ENCODE results near the gene KDR.

KDR gene

DNA sequence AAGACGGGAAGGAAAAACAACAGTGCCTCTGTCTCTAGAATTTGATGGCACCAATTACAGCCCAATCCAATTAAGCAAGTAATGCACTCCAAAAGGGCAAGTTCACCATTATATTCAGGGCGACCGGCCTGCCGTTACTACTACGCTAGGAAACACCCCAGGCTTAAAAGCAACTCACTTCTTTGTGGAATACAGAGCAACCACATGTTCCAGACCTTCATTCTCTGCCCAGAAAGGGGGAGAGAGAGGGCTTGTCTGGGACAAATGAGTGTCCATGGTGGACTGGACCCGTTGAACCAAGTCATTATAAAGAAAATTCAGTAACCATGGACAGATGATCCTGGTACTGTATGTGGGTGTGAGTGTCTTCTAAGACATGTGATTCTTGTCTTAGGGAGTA is 1.6 kb downstream of the KDR start:
- DNase-seq (ENCODE audit: low read depth, low spot score) = no peak

DNA sequence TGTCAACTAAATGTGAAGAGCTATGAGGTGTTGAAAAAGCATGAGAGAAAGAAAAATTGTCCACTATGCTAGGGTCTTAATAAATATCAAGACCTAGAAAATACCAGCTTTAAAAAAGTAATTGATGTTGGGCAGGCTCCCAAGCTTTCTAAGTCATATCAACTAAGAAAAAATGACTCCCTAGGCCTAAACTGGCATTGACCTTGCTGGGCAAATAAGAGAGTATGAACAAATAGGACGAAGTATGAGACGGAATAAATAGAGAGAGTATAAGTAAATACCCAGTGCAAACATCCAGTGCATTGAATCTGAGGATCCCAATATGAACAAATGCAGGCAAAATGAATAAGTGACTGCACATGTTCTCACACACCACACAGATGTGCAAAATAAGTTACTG is 3.2 kb downstream of the KDR start:
- no peak for DNase-seq (ENCODE audit: low read depth, low spot score)

DNA sequence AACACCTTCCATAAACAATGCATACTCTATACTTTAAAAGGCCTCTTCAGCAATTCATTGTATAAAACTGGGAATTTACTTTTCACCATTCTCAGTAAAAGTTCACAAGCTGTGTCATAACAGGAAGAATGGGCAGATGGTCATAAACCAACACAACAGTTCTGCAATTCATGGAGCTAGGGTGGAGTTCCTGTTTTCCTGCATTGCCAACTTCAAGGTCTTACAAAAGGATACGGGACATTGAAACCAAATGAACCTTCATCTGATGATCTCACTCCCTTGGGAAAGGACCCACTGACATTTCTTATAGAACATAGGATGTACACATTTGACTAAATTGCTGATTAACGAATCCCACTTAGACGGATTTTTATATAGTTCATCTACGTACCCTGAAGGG is 4.1 kb downstream of the KDR start:
- no peak for DNase-seq (ENCODE audit: low read depth, low spot score)

DNA sequence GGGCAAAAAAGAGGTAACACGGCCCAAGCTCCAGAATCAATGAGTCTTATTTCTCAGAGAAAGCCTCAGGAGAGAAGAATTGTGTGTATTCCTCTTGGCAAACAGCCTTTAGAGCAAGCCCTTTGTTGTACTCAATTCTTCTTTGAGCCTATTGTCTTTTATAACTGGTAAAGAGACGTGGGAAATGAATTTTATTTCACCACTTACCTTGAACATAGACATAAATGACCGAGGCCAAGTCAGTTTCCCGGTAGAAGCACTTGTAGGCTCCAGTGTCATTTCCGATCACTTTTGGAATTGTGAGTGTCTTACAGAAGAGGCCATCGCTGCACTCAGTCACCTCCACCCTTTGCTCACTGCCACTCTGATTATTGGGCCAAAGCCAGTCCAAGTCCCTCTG is 7.0 kb downstream of the KDR start:
- no peak for DNase-seq (ENCODE audit: low read depth, low spot score)

DNA sequence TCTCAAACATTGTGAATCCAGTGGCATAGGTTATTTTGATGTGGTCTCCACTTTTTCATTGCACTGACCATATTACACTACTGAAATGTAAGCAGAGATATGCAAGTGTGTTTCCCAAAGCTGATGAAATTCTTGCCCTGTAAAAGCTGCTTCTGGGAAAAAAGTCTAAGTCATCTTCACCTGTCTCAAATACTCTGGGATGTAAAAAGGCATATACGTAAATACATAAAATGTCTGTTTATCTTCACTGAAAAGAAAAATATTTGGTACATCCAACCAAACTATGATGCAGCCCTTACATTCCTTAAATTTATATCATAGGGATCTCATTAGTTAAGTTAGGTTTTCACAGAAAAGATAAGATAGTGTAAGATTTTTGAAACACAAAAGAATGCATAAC is 7.9 kb downstream of the KDR start:
- no peak for DNase-seq (ENCODE audit: low read depth, low spot score)

DNA sequence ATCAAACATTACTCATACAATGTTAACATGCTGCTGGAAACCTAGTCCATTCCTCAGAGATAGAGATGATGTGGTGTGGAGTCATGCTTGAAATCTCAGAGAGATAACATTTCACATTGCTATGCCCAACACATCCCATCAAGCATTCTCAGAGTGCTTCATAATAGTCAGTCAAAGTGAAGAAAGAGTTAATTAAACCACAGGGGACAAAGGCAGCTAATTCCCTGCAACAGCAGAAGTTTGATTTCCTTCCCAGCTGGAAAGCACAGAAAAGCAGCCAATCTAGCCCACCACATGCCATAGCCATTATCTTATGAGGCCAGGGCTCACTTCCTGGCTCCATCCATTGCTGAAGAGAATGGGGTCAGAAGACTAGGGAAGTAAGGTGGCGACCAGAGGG is 8.9 kb downstream of the KDR start:
- no peak for DNase-seq (ENCODE audit: low read depth, low spot score)

DNA sequence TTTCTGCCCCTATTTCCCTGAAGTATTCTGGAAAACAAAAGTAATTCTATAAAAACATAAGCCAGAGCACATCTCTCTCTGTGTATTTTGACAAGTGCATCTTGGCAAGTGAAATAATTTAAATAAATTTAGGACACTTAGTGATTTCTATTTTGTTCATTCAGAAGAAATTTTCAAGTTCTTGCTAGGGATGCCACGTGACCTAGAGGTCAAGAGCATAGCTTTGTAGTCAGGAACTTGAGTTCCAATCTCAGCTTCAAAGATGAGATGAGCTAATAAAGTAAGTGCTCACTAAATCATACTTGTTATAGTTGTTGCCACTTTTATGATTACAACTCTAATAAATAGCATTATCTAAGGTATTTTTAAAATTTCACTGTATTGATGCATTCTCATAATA is 13.8 kb downstream of the KDR start:
- no peak for DNase-seq (ENCODE audit: low read depth, low spot score)

DNA sequence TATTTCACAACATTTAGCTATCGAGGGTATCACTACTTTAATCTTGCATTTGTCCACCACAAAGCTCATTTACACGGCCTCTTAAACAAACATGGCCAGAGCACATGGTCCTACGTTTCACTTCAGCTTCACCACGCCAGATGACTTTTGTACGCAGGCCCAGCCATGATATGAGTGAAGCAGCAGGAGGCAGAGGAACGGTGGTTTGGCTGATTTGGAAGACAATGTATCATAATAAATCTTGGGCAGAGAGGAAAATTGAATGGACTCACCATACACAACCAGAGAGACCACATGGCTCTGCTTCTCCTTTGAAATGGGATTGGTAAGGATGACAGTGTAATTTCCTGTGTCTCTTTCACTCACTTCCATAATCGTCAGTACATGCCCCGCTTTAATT is 15.3 kb downstream of the KDR start:
- no peak for DNase-seq (ENCODE audit: low read depth, low spot score)

DNA sequence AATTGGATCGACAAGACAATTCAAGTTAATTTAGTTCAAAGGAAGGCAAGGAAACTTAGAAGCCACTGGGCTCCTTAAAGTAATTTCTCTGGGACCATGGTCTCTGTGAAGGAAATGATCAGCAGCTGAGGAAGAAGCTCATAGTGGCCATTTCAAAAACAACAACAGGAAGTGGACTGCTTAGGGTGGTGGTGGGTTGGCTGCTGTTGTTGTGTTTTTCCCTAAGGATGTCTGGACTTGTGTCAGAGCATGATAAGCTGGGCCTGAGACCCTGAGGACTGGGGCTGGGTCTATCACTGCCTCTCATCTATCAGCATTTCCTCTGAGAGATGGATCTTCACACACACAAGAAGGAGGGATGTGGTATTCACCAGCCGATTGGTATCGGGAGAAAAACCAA is 18.3 kb downstream of the KDR start:
- no peak for DNase-seq (ENCODE audit: low read depth, low spot score)

DNA sequence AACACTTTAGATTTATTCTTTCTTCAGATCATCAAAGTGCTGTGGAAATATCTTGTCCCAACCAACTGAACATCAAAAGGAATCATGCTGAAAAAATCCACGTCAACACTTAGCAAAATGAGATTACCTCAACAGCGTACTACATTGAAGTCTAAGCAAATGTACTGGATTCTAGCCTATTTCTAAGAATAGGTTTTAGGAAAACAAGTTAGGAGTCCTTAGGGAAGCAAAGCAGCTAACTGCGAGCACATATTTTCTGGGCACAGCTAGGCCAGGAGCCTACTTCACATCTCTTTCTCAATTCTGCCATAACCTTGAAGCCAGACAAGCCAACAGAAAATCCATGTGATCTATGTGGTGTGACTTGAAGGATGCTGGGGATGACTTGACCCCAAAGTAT is 22.2 kb downstream of the KDR start:
- DNase-seq (ENCODE audit: low read depth, low spot score) = no peak

DNA sequence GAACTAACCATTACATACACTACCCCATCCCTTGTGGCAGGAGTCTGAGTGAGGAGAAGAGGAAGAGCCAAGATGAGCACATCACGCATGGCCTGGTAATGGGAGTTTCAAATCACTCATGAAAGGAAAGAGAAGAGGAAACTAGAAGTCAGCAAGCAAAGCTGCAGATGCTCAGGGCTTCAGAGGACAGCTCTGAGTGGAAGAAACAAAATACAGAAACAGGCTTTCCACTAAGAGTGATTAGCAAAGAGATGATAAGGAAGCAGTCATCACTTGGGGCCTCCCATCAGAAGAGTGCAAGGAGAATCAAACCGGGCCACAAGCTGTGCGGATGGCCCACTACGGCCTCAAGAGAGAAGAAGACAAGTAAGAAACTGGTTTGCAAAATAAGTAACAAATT is 25.6 kb downstream of the KDR start:
- no peak for DNase-seq (ENCODE audit: low read depth, low spot score)

DNA sequence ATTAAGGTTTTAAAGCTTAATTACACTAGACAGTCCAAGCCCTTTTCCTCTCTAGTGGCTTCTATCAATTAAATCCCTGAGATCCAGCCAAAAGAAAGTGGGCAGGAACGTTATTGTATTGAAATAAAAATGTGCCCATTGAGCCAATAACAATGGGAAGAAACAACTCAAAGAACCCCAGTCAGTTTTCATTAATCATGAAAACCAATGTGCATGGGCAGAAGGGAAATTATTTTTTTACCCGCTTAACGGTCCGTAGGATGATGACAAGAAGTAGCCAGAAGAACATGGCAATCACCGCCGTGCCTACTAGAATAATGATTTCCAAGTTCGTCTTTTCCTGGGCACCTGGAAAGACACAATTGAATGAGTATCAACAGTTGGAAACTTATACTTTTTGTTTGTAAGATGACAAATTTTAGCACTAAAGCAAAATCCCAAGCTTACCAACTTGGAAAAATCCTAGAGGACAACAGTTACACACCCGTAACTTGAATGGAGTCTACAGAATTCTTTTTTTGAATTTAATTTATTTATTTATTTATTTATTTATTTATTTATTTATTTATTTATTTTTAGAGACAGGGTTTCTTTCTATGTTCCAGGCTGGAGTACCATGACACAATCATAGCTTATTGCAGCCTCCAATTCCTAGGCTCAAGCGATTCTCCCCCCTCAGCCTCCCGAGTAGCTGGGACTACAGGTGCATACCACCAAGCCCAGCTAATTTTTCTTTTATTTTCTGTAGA is 26.8 kb downstream of the KDR start:
- DNase-seq (ENCODE audit: low read depth, low spot score) = no peak

DNA sequence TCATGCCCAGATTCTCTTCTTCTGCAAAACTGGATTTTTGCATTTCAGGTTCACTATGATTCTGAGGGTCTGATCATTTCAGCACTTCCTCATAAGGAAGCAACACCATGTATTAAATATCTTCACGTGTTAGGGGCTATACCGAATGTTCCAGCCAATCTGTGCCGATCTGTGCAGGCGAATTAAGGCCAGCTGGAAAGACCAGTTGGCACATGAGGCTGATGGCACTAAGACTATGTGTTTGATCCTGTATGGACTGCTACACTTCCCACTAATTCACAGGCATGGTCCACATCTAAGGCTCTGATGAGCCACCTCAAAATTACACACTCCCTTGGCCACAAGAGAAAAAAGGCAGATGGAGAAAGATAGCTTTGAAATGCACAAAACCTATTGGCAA is 28.8 kb downstream of the KDR start:
- no peak for DNase-seq (ENCODE audit: low read depth, low spot score)

DNA sequence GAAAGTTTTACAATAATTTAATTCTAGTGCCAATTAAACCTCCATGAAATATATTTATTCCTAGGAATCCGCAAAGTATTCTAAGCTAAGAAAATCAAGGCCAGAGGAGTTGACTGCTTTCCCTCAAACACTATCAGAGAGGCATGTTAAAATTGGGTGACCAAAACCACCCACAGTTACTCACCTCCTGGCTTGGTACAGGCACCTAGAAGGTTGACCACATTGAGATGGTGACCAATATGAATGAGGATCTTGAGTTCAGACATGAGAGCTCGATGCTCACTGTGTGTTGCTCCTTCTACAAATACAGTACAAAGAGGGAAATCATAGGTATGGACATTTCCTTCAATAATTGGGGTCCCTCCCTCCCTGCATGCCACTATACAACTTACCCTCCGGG is 29.4 kb downstream of the KDR start:
- DNase-seq (ENCODE audit: low read depth, low spot score) = no peak

DNA sequence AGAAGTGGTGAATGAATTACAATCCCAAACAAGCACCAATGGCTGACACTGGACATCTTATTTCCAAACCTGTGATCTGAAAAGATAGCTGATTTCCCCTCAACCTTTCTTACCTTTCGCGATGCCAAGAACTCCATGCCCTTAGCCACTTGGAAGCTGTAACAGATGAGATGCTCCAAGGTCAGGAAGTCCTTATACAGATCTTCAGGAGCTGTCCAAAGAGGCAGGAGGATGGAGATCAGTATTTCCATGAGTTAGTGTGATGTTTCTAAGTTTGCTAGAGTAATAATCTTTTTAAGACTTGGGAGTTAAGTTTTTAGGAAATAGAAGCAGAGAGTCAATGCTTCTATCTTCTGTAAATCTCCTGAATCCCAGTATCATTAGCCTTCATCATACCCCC is 32.9 kb downstream of the KDR start:
- DNase-seq (ENCODE audit: low read depth, low spot score) = no peak

DNA sequence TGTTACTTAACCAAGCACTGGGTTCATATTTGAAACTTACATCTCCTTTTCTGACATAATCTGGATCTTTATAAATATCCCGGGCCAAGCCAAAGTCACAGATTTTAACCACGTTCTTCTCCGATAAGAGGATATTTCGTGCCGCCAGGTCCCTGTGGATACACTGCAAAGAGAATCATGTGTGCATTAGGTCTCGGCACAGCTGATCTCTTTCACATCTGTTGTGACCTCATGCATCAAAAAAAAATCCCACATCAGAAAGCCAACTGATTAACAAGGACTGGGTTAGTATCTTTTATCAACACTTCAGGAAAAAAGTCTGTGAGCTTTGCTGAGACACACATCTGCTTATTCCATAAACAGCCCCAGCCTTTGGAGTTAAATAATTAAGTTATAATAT is 35.5 kb downstream of the KDR start:
- no peak for DNase-seq (ENCODE audit: low read depth, low spot score)

DNA sequence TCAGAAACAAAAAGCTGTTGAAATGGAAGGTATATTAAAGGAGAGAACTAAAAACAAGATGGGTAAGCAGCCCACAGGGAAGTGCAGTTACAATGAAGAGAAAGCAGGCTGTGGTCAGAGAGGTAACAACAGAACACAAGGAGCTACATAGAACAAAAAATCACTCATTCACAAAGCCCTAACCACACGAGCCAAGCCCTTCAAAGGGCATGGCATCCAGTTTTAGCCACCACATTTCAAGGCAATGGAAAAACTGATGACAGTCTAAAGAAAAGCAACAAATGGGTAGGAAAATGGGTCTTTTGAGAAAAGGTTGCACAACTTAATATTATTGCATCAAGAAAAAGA is 37.5 kb downstream of the KDR start:
- no peak for DNase-seq (ENCODE audit: low read depth, low spot score)

DNA sequence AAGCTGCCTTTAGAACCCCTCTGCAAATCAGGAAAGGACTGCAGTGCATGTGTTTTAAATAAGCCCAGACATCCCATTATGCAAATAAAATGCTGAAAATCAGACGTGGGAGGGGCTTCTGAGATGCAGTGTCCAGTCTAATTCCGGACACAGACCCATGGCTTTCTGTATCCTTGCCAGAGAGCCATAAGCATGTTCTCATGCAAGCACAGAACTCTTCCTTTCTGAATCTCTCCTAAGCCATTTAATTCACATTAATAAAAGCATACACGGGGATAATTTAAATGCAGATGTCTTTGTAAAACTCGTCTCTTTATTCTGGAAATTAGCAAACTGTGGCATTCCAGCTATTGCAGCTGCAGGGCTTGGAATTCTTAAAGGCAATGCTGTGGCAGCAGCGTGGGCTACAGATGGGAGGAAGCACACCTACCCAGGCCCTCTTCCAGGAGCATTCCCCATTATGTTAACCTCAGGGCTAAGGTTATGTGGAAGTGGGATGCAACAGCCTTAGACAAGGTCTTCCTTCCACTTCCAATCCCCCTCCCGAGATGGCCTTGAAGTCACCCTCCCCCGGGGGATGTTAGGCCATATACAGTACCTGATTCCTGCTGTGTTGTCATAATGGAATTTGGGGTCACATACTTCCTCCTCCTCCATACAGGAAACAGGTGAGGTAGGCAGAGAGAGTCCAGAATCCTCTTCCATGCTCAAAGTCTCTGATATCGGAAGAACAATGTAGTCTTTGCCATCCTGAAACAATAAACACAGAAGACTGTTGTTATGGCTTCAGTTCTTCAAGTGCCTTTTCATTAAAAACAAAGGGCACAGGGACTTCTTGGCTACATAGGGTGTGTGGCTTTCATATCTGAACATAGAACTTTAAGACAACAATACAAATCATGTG is 38.1 kb downstream of the KDR start:
- no peak for DNase-seq (ENCODE audit: low read depth, low spot score)

DNA sequence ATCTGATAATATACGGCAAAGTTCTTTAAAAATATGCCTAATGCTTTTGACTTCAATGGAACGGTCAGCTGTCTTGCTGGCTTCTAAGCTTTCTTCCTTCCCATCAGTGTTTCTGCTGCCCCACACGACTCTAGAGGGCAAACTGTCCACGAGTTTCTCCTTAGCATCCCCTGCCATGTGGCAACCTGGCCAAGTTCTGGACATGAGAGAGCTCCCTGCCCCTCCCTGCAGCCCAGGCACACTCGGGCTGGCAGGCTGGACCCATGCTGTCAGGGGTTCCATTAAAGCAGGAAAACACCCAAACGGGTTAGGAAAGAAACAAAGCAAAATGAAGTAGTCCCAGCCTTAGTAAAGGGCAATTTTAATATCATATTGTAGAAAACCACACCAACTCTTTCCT is 38.8 kb downstream of the KDR start:
- no peak for DNase-seq (ENCODE audit: low read depth, low spot score)

DNA sequence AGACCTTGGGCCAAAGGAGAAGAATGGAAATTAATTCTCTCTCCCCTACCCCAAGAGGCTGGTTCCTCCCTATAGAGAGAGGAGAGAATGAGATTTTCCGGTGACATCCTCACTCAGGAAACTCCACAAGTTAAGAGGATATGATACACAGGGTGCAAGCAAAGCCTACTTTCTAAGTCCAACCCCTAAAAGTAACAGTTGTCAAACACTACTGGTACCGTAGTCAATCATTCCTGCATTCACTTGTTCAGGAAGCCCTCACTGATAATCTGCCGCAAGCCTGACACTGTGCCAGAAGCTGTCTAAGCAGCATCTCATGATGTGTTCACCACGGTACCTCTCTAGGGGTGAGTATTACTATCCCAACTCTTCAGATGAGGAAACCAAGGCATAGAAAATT is 41.7 kb downstream of the KDR start:
- no peak for DNase-seq (ENCODE audit: low read depth, low spot score)

DNA sequence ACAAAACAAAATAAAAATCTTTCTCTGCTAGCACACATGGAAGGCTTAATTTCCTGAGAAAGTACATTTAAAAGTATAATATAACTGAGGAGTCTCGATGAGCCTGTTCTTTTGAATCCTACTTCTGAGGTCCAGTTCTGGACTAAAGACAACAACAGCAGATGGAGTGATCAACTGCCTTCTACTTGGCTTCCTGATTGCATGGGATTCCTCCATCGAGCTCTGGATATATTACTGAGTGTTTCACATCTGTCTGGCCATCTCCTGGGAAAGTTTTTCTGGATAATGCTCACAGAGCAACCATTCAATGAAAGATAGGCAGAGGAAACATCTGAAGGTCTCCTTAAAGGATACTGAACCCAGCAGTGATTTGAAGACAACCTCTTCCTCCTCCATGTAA is 42.6 kb downstream of the KDR start:
- DNase-seq (ENCODE audit: low read depth, low spot score) = no peak

DNA sequence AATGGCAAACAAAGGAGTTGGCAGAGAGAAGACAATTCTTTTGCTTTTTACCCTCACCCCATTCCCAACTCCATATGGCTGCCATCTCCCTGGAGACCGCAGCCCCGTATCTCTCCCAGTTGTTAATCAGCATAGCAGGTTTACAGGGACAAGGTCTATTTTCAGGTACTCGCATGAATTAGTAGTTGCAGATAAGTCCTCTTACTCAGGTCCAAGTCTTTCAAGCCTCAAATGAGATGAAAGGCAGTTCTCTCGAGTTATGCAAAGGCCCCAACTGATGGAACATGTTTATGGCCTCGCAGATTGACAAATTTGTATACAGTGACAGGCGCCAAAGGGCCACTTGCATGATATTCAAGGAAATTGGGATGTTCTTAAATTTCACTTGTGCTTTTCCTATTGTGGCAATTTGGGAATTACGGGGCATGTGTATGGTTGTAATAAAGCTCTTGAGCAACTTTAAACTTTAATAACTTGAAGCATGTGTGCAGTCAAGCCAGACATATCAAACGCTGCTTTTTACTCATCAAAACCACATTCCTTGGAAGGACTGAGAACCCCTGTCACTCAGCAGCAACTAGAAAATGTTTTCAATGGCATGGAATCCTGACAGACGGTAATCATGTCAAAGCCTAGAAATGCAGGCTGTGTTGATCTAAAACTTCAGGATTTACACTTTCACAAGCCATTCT is 45.1 kb downstream of the KDR start:
- DNase-seq (ENCODE audit: low read depth, low spot score) = no peak

Measured in ELF-1 (cell line).